Smooth muscle cell (in vitro differentiated cells): ENCODE results near the gene OR2AE1. TPM values are rescaled to one million over a fixed set of nuclear protein-coding genes. Genes with fewer than 3 reads are reported as not detected.

Source experiments
- DNase-seq: peaks from one replicate; lab custom pipeline; 2025; ENCODE audit not compliant: unreplicated experiment; lab: John Stamatoyannopoulos, UW
- H2AFZ ChIP-seq: fragments of 200-600 bp; sonication (generic); 2 replicates; pipeline ENCODE4 v1.6.0; 2016; ENCODE audit warnings: antibody characterized with exemption, low read depth, mild to moderate bottlenecking
- H3F3A ChIP-seq: fragments of 200-600 bp; sonication (generic); 2 replicates; pipeline ENCODE4 v1.6.0; 2017; ENCODE audit warnings: antibody characterized with exemption, low read depth
- H3K27ac ChIP-seq: fragments of 200-600 bp; sonication (generic); 2 replicates; pipeline ENCODE4 v1.5.1; 2016; ENCODE audit warnings: low read depth, mild to moderate bottlenecking
- H3K27me3 ChIP-seq: fragments of 200-600 bp; sonication (generic); 2 replicates; pipeline ENCODE4 v1.6.1; 2016; ENCODE audit warnings: low read depth, mild to moderate bottlenecking
- H3K36me3 ChIP-seq: fragments of 200-600 bp; sonication (generic); 2 replicates; pipeline ENCODE4 v1.5.1; 2016; ENCODE audit warnings: low read depth
- H3K4me1 ChIP-seq: fragments of 200-600 bp; sonication (generic); 2 replicates; pipeline ENCODE4 v1.5.1; 2016; ENCODE audit warnings: low read depth
- H3K4me2 ChIP-seq: fragments of 200-600 bp; sonication (generic); 2 replicates; pipeline ENCODE4 v1.6.0; 2016; ENCODE audit warnings: mild to moderate bottlenecking
- H3K4me3 ChIP-seq: fragments of 200-600 bp; sonication (generic); 2 replicates; pipeline ENCODE4 v1.5.1; 2016; ENCODE audit warnings: mild to moderate bottlenecking
- H3K79me2 ChIP-seq: fragments of 200-600 bp; sonication (generic); 2 replicates; pipeline ENCODE4 v1.6.0; 2016; ENCODE audit warnings: low read depth, mild to moderate bottlenecking
- H3K9ac ChIP-seq: fragments of 200-600 bp; sonication (generic); 2 replicates; pipeline ENCODE4 v1.6.0; 2016; ENCODE audit warnings: low read depth
- H3K9me3 ChIP-seq: fragments of 200-600 bp; sonication (generic); replicated peaks from 2 replicates; pipeline ENCODE4 v1.5.1; 2016; ENCODE audit warnings: low read depth
- H4K20me1 ChIP-seq: fragments of 200-600 bp; sonication (generic); 2 replicates; pipeline ENCODE4 v1.6.0; 2016; ENCODE audit warnings: low read depth
- CTCF ChIP-seq: fragments of 200-600 bp; sonication (generic); IDR thresholded peaks from 2 replicates; pipeline ENCODE4 v1.5.1; 2017; ENCODE audit warnings: borderline replicate concordance, mild to moderate bottlenecking, antibody characterized with exemption; ENCODE audit not compliant: insufficient read depth, poor library complexity, severe bottlenecking
- WGBS: methylation state at CpG from one replicate; pipeline ENCODE4 v1.1.7; 2016; ENCODE audit warnings: low lambda C conversion rate; 5-methylcytosine and 5-hydroxymethylcytosine counted together
- polyA plus RNA-seq: library from polyadenylated mRNA; unstranded; fragments of >200 nt; fragmentation: Nextera tagmentation; extraction: Ambion mirVana; gene quantifications from 2 replicates; pipeline ENCODE4 v1.2.1, GENCODE V29; 2016
- total RNA-seq: library from RNA; depleted of rRNA; stranded (reverse); fragments of >200 nt; gene quantifications from 2 replicates; pipeline ENCODE4 v1.2.3, GENCODE V29; 2014

The OR2AE1 gene
- total and polyA plus RNA-seq, 2 experiments from 2014 or later = not detected

DNA sequence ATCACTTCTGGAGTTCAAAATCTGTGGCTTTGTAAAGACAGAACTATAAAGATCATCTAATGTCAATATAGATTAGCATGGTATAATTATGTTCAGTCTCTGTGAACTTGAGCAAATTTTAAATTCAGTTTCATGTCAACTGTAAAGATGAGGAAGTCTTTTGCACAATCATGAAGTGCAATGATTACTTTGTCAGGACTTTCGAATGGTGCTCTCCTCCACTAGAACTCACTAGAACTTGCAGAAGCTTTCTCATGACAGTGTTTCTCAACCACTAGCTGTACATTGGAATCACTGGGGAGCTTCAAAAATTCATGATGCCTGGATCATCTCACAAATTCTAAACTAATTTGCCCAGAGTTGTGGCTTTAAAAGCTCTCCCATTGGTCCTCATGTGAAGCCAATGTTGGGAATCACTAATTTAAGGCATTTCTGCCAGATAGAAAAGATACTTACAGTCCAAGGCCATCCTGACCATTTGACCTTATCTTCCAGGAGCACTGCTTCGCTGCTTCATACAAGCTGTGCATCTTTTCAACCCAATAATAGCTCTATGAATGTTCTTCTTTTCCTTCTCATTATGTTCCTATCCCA lies 12.9 kb downstream of the OR2AE1 start:
- no peak for TF ChIP-seq CTCF
- Histone ChIP-seq H3K79me2 (no peaks in the 10 kb centered on the region), H3K27ac (no peak overlapping the region), H3K36me3 (no peaks in the 10 kb centered on the region), H2AFZ (no peak overlapping the region), H3K4me3 (no peak overlapping the region), H3F3A (no peaks in the 10 kb centered on the region), H3K4me2 (no peak overlapping the region), H3K27me3 (no peaks in the 10 kb centered on the region), H3K9ac (no peak overlapping the region), H3K4me1 (no peaks in the 10 kb centered on the region), H4K20me1 (no peaks in the 10 kb centered on the region), H3K9me3 (no peaks in the 10 kb centered on the region)
- no peak for DNase-seq
- 70% methylated on average over 2 of the region's 2 CpGs for WGBS

GRCh38 chr7:99860281-99861127 lies 16.3 kb downstream of the OR2AE1 start:
- Histone ChIP-seq H3F3A (no peaks in the 10 kb centered on the region), H3K9ac (no peak overlapping the region), H3K27ac (peak overlapping the region; percentile 43), H3K4me2 (no peak overlapping the region), H3K9me3 (no peaks in the 10 kb centered on the region), H3K4me3 (no peak overlapping the region), H2AFZ (no peak overlapping the region), H3K36me3 (no peaks in the 10 kb centered on the region), H3K79me2 (no peaks in the 10 kb centered on the region), H3K4me1 (no peaks in the 10 kb centered on the region), H3K27me3 (no peaks in the 10 kb centered on the region), H4K20me1 (no peaks in the 10 kb centered on the region)
- TF ChIP-seq CTCF = no peak
- WGBS = 77% methylated on average over 15 of the region's 15 CpGs
- DNase-seq = no peak

GRCh38 chr7:99855236-99855635 lies 21.6 kb downstream of the OR2AE1 start:
- Histone ChIP-seq H3K9me3 (no peaks in the 10 kb centered on the region), H3K4me3 (no peak overlapping the region), H4K20me1 (no peaks in the 10 kb centered on the region), H3K9ac (no peak overlapping the region), H3K79me2 (no peaks in the 10 kb centered on the region), H3K36me3 (no peaks in the 10 kb centered on the region), H2AFZ (no peak overlapping the region), H3K4me1 (no peaks in the 10 kb centered on the region), H3K27ac (no peak overlapping the region), H3K4me2 (no peak overlapping the region), H3K27me3 (no peaks in the 10 kb centered on the region), H3F3A (no peaks in the 10 kb centered on the region)
- TF ChIP-seq CTCF = no peak
- 83% methylated on average over 1 of the region's 1 CpG for WGBS
- no peak for DNase-seq
